H1 (cell line): ENCODE results near the gene CRTC1. TPM values are rescaled to one million over a fixed set of nuclear protein-coding genes. Genes with fewer than 3 reads are reported as not detected.
A peak's percentile ranks its signal among the peaks of the same experiment; 100 is the strongest.

ENCODE experiments used
- CTCF ChIA-PET: fragments of 300-600 bp; sonication (Branson Sonifier 250); formaldehyde crosslinking; loops from one replicate; lab custom pipeline; 2021; ENCODE audit not compliant: partially characterized antibody; lab: Charles Lee
- POLR2A ChIA-PET: fragments of 300-600 bp; sonication (Branson Sonifier 250); formaldehyde crosslinking; loops from one replicate; lab custom pipeline; 2021; ENCODE audit warnings: inconsistent platforms; ENCODE audit not compliant: partially characterized antibody; lab: Charles Lee
- DNase-seq, 2 experiments: peaks; one replicate each; pipeline versions ENCODE4 v3.0.0 to v3.0.0-alpha.2; 2010 to 2022; ENCODE audit warnings: low spot score in 2 of 2, low read depth in 1 of 2, mixed read lengths in 1 of 2
- FAIRE-seq: peaks from 2 replicates; lab custom pipeline; 2011; peaks lifted over from hg19 to GRCh38; lab: Jason Lieb, UNC
- H2AFZ ChIP-seq: 2 replicates; pipeline ENCODE4 v1.8.1; 2012; ENCODE audit warnings: low read length, inconsistent platforms
- H2AK5ac ChIP-seq: 2 replicates; pipeline ENCODE4 v1.6.1; 2013; ENCODE audit warnings: low read depth, low read length
- H2BK120ac ChIP-seq: replicated peaks from 2 replicates; pipeline ENCODE3; 2013; ENCODE audit warnings: low read depth, low read length, inconsistent platforms
- H2BK12ac ChIP-seq: 2 replicates; pipeline ENCODE4 v1.6.1; 2013; ENCODE audit warnings: low read depth, low read length
- H2BK15ac ChIP-seq: 2 replicates; pipeline ENCODE4 v1.6.1; 2013; ENCODE audit warnings: low read length
- H2BK20ac ChIP-seq: 2 replicates; pipeline ENCODE4 v1.6.1; 2013; ENCODE audit warnings: low read length
- H2BK5ac ChIP-seq: 2 replicates; pipeline ENCODE4 v1.6.1; 2013; ENCODE audit warnings: low read depth, low read length
- H3K14ac ChIP-seq: 2 replicates; pipeline ENCODE4 v1.6.1; 2013; ENCODE audit warnings: inconsistent platforms; ENCODE audit not compliant: insufficient read length
- H3K18ac ChIP-seq: 2 replicates; pipeline ENCODE4 v1.6.1; 2013; ENCODE audit warnings: low read length; ENCODE audit errors: extremely low read depth
- H3K23ac ChIP-seq: 2 replicates; pipeline ENCODE4 v1.6.1; 2013; ENCODE audit warnings: inconsistent platforms; ENCODE audit not compliant: insufficient read length
- H3K23me2 ChIP-seq: 2 replicates; pipeline ENCODE4 v1.6.1; 2013; ENCODE audit warnings: low read depth, low read length
- H3K27ac ChIP-seq: 2 replicates; pipeline ENCODE4 v1.6.1; 2011; ENCODE audit warnings: low read depth, low read length, inconsistent platforms
- H3K27me3 ChIP-seq, 4 experiments: replicated peaks in 1 of 4; 1 replicate in 1 of 4; 2 replicates in 3 of 4; pipeline versions ENCODE4 v1.6.1 to v1.8.1; 2011 to 2013; ENCODE audit warnings: low read length in 3 of 4, mild to moderate bottlenecking in 3 of 4, inconsistent platforms in 2 of 4, mixed read lengths in 2 of 4, moderate library complexity in 1 of 4; ENCODE audit not compliant: control insufficient read depth in 3 of 4, insufficient read depth in 3 of 4; ENCODE audit errors: extremely low read depth in 1 of 4
- H3K36me3 ChIP-seq, 4 experiments: 2 replicates each; pipeline versions ENCODE4 v1.6.1 to v1.8.1; 2011 to 2013; ENCODE audit warnings: mild to moderate bottlenecking in 4 of 4, low read length in 3 of 4, moderate library complexity in 2 of 4, control low read depth in 1 of 4, inconsistent platforms in 1 of 4; ENCODE audit not compliant: insufficient read depth in 4 of 4, control insufficient read depth in 2 of 4
- H3K4ac ChIP-seq: replicated peaks from 2 replicates; pipeline ENCODE3; 2013; ENCODE audit warnings: low read length, low read depth, mixed read lengths, inconsistent platforms; ENCODE audit not compliant: insufficient read length
- H3K4me1 ChIP-seq, 4 experiments: replicated peaks in 1 of 4; 1 replicate in 1 of 4; 2 replicates in 3 of 4; pipeline versions ENCODE4 v1.6.1 to v1.8.1; 2011 to 2013; ENCODE audit warnings: low read length in 3 of 4, inconsistent platforms in 2 of 4, mixed read lengths in 1 of 4; ENCODE audit not compliant: insufficient read depth in 4 of 4, control insufficient read depth in 3 of 4
- H3K4me2 ChIP-seq, 2 experiments: 2 replicates each; pipeline versions ENCODE4 v1.6.1 to v1.8.1; 2011 to 2013; ENCODE audit warnings: low read depth in 2 of 2, low read length in 2 of 2, control low read depth in 1 of 2, inconsistent platforms in 1 of 2, mild to moderate bottlenecking in 1 of 2; ENCODE audit not compliant: insufficient read depth in 1 of 2
- H3K4me3 ChIP-seq, 4 experiments: fragments of 200-600, 300-600 bp in 1 of 4; sonication (generic), shearing (Covaris generic), sonication (Bioruptor Twin) in 1 of 4; 2 replicates each; pipeline versions ENCODE4 v1.5.1 to v1.8.1; 2011 to 2016; ENCODE audit warnings: low read length in 4 of 4, low read depth in 3 of 4, control low read depth in 2 of 4, inconsistent platforms in 2 of 4, mild to moderate bottlenecking in 2 of 4, mixed read lengths in 1 of 4, moderate library complexity in 1 of 4; ENCODE audit not compliant: insufficient read depth in 2 of 4; ENCODE audit errors: extremely low read depth in 1 of 4
- H3K56ac ChIP-seq: replicated peaks from 2 replicates; pipeline ENCODE3; 2013; ENCODE audit warnings: low read depth, mild to moderate bottlenecking, mixed read lengths, low read length, inconsistent platforms; ENCODE audit not compliant: insufficient read length
- H3K79me1 ChIP-seq: 2 replicates; pipeline ENCODE4 v1.6.1; 2013; ENCODE audit warnings: low read depth, low read length, control low read depth
- H3K79me2 ChIP-seq, 2 experiments: 2 replicates each; pipeline versions ENCODE4 v1.6.1 to v1.8.1; 2012 to 2013; ENCODE audit warnings: low read length in 2 of 2, mild to moderate bottlenecking in 2 of 2, inconsistent platforms in 1 of 2; ENCODE audit not compliant: insufficient read depth in 2 of 2, control insufficient read depth in 1 of 2
- H3K9ac ChIP-seq, 4 experiments: replicated peaks in 1 of 4; 1 replicate in 1 of 4; 2 replicates in 3 of 4; pipeline versions ENCODE4 v1.6.1 to v1.8.1; 2011 to 2013; ENCODE audit warnings: low read depth in 3 of 4, low read length in 3 of 4, control low read depth in 2 of 4, mild to moderate bottlenecking in 2 of 4, moderate library complexity in 2 of 4, inconsistent platforms in 1 of 4; ENCODE audit errors: extremely low read depth in 1 of 4
- H3K9me3 ChIP-seq, 2 experiments: 2 replicates each; pipeline versions ENCODE4 v1.6.1 to v1.8.1; 2012 to 2013; ENCODE audit warnings: mild to moderate bottlenecking in 2 of 2, moderate library complexity in 2 of 2, control low read depth in 1 of 2, inconsistent platforms in 1 of 2, low read depth in 1 of 2, low read length in 1 of 2, mixed read lengths in 1 of 2; ENCODE audit not compliant: insufficient read depth in 2 of 2
- H4K20me1 ChIP-seq, 2 experiments: replicated peaks in 1 of 2; 2 replicates each; pipeline versions ENCODE3 to v1.8.1; 2011 to 2013; ENCODE audit warnings: inconsistent platforms in 2 of 2, low read length in 2 of 2, mild to moderate bottlenecking in 1 of 2; ENCODE audit not compliant: insufficient read depth in 2 of 2, control insufficient read depth in 1 of 2
- H4K5ac ChIP-seq: 2 replicates; pipeline ENCODE4 v1.6.1; 2013; ENCODE audit warnings: low read length, low read depth, mixed read lengths, inconsistent platforms; ENCODE audit not compliant: insufficient read length
- H4K8ac ChIP-seq: 2 replicates; pipeline ENCODE4 v1.8.0; 2013; ENCODE audit warnings: mild to moderate bottlenecking, moderate library complexity, low read length, inconsistent platforms; ENCODE audit not compliant: insufficient read depth; ENCODE audit errors: extremely low read depth
- H4K91ac ChIP-seq: replicated peaks from 2 replicates; pipeline ENCODE3; 2013; ENCODE audit warnings: low read length, mixed read lengths, inconsistent platforms; ENCODE audit not compliant: insufficient read length
- CBX8 ChIP-seq: fragments of 300-800, 300-1000 bp; sonication (generic); IDR thresholded peaks from 2 replicates; pipeline ENCODE4 v1.7.1; 2016; ENCODE audit warnings: low read depth, low read length, borderline replicate concordance
- CEBPB ChIP-seq: IDR thresholded peaks from 2 replicates; pipeline ENCODE4 v1.6.1; 2012; ENCODE audit warnings: low read depth, low read length
- EGR1 ChIP-seq: IDR thresholded peaks from 2 replicates; pipeline ENCODE4 v1.6.1; 2011; ENCODE audit warnings: low read depth, low read length, borderline replicate concordance
- JUN ChIP-seq: IDR thresholded peaks from 2 replicates; pipeline ENCODE4 v1.6.1; 2011; ENCODE audit warnings: low read depth, mild to moderate bottlenecking, improper control_type of control experiment, low read length
- NRF1 ChIP-seq: IDR thresholded peaks from 2 replicates; pipeline ENCODE4 v1.6.1; 2011; ENCODE audit warnings: mild to moderate bottlenecking, low read depth, low read length, improper control_type of control experiment
- POLR2AphosphoS5 ChIP-seq: IDR thresholded peaks from 2 replicates; pipeline ENCODE4 v1.6.1; 2011; ENCODE audit warnings: low read depth, low read length
- RXRA ChIP-seq: IDR thresholded peaks from 2 replicates; pipeline ENCODE4 v1.6.1; 2011; ENCODE audit warnings: low read depth, mild to moderate bottlenecking, low read length, moderate library complexity; ENCODE audit not compliant: insufficient read depth
- TAF1 ChIP-seq: IDR thresholded peaks from 2 replicates; pipeline ENCODE4 v1.6.1; 2011; ENCODE audit warnings: mild to moderate bottlenecking, low read depth, low read length
- TCF12 ChIP-seq: IDR thresholded peaks from 2 replicates; pipeline ENCODE4 v1.6.1; 2011; ENCODE audit warnings: low read depth, mild to moderate bottlenecking, low read length
- WGBS, 2 experiments: shearing (Covaris generic) in 1 of 2; methylation state at CpG; one replicate each; pipeline versions ENCODE4 v1.1.6 to v1.1.7; 2013 to 2015; ENCODE audit warnings: low lambda C conversion rate in 2 of 2, mixed read lengths in 2 of 2, inconsistent platforms in 1 of 2, low coverage in 1 of 2, missing lambda C conversion rate in 1 of 2; ENCODE audit not compliant: insufficient replicate concordance in 2 of 2, insufficient coverage in 1 of 2, insufficient read length in 1 of 2; ENCODE audit errors: extremely low coverage in 1 of 2, missing lambda C conversion rate in 1 of 2; 5-methylcytosine and 5-hydroxymethylcytosine counted together
- polyA plus RNA-seq, 7 experiments: library from polyadenylated mRNA; depleted of rRNA in 3 of 7; stranded (reverse) in 5 of 7; unstranded in 2 of 7; fragments of >200 nt in 5 of 7; fragments of 200-250 nt in 2 of 7; gene quantifications; 1 replicate in 5 of 7; 2 replicates in 1 of 7; 4 replicates in 1 of 7; pipeline versions ENCODE4 v1.2.1 to v1.2.3, GENCODE V29; 2011 to 2013; ENCODE audit warnings: missing spikeins in 2 of 7, mixed read lengths in 2 of 7
- total RNA-seq: library from RNA; stranded (reverse); fragmentation: NEBNext Ultra II Directional; extraction: Animal tissue kit (Norgen Biotek cat#: 25700); gene quantifications from 2 replicates; pipeline ENCODE4 v1.2.1, GENCODE V29; 2021

Gene CRTC1
- total and polyA plus RNA-seq, 2 of the 8 experiments (the other 6 are each of a cell fraction or from before 2014, with no cell fraction given): 2.9 to 8.5 TPM

DNA sequence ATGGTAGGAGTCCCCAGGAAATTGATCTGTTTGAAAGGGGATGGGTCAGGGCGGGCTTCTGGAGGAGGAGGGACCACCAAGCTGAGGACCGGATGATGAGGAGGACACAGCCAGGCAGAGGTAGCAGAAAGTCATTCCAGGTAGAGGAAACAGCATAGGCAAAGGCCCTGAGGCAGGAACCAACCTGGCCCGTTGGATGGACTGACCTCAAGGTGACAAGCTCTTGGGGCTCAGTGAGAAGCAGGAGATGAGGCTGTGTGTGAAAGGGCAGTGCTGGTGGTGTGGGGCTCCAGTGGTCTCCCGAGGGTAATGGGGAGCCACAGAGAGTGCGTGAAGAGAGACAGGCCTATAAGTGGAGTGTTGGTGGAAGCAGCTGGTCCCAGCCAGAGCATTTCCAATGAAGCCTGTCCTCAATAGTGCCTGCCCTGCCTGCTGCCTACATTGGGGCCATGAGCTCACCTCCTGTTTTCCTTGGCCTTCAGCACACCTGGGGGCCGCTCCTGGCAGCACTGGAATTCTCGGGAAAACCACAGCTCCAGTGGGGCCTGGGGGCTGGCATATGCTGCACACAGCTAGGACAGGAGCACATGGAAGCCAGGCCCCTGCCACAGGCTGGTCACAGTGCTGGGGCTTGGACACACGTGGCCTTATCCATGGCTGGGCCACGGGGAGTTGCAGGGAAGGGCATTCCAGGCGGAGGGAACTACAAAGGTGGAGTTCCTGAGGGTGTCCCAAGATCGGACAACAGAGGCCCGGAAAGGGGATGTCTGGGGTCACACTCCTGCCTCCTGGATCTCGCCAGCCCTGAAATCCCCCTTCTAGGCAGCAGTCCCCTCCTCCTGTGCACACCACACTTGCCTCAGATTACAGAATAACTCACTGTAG, 109.9 kb downstream of the CRTC1 start:
- no peak overlapping the region for H3K18ac ChIP-seq
- no peak overlapping the region for H2BK15ac ChIP-seq
- no peak overlapping the region for H2BK5ac ChIP-seq
- ChIA-PET POLR2A (interaction anchor here (1.1 kb wide), 1 partner anchor 20 kb away, joined by 4 read pairs; no protein-coding TSS in a partner anchor), CTCF (interaction anchor here (0.6 to 1.8 kb wide), 6 partner anchors 13 to 314 kb away, joined by 3 to 6 read pairs (median 4); no protein-coding TSS in a partner anchor)
- peaks cover 0 to 7% (median 0%) of the 10 kb centered on the region in 4 experiments; a peak in 1 of 8 replicates for H3K36me3 ChIP-seq
- peak overlapping the region; percentile 60; the same call in 1 of the 2 replicates for H2AK5ac ChIP-seq
- H4K20me1 ChIP-seq: peaks cover 2 to 19% of the 10 kb centered on the region in 2 experiments
- H2BK20ac ChIP-seq: no peak overlapping the region
- no peak overlapping the region for H3K4me3 ChIP-seq
- TF ChIP-seq NRF1 (no peak), CEBPB (no peak), TAF1 (no peak), POLR2AphosphoS5 (no peak), JUN (no peak), CBX8 (no peak), EGR1 (no peak), RXRA (no peak), TCF12 (no peak)
- no peak overlapping the region for H4K8ac ChIP-seq
- H3K4ac ChIP-seq: no peak overlapping the region
- H3K14ac ChIP-seq: no peak overlapping the region
- H3K9me3 ChIP-seq: no peaks in the 10 kb centered on the region; a peak in 1 of 4 replicates
- peaks cover 0 to 25% (median 12%) of the 10 kb centered on the region in 4 experiments; a peak in 6 of 7 replicates for H3K4me1 ChIP-seq
- 83% methylated on average over 13 of the region's 13 CpGs; no CpG with 5 or more reads in 1 of the 2 experiments for WGBS, 2 experiments
- H3K27me3 ChIP-seq: peaks cover 55 to 83% (median 77%) of the 10 kb centered on the region in 4 experiments
- DNase-seq (no peak), FAIRE-seq (no peak)
- H3K56ac ChIP-seq: no peak overlapping the region
- no peak overlapping the region for H3K9ac ChIP-seq
- no peak overlapping the region for H3K27ac ChIP-seq
- no peak overlapping the region for H4K91ac ChIP-seq
- no peak overlapping the region for H2AFZ ChIP-seq
- H3K4me2 ChIP-seq: no peak overlapping the region
- H3K79me1 ChIP-seq: no peaks in the 10 kb centered on the region
- peaks cover 20% of the 10 kb centered on the region for H3K23me2 ChIP-seq
- H3K23ac ChIP-seq: no peak overlapping the region
- no peak overlapping the region for H2BK120ac ChIP-seq
- H2BK12ac ChIP-seq: 0 out of 2 replicates have a peak overlapping the region, but pooled peaks have one; percentile 14
- H4K5ac ChIP-seq: no peak overlapping the region
- no peaks in the 10 kb centered on the region for H3K79me2 ChIP-seq
